ENCODE data around the gene WWC1.

Gene WWC1

DNA sequence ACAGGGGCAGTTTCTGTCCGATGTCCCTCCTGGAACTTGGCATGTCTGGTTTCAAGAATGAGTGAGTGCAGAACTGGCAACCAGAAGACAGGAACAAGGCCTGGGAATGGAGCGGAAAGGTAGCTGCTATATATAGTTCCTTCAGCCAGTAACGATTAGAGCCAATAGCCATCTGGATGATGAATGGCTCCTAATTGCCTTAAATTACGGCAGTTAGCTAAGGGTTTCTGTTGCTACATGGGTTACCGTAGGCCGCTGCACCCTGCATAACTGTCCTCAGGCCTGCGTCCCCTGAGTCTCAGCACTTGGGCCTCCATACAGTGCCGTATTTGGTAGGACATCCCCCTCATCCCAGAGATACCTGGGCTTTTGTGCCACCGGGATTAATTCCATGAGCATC lies 29.4 kb downstream of the WWC1 start:
- TF ChIP-seq CTCF (IDR thresholded peaks at IDR 0.05), result no peak

- TF ChIP-seq CTCF (IDR thresholded peaks at IDR 0.05), result no peak
These were observed 33.6 kb downstream of the WWC1 start for GRCh38 chr5:168324859-168325630.

GRCh38 chr5:168327019-168327421 lies 35.6 kb downstream of the WWC1 start:
- no peak for TF ChIP-seq CTCF (IDR thresholded peaks at IDR 0.05)

- TF ChIP-seq CTCF (IDR thresholded peaks at IDR 0.05), result no peak
These were observed 36.0 kb downstream of the WWC1 start for GRCh38 chr5:168327451-168327850.

GRCh38 chr5:168327994-168328393 lies 36.5 kb downstream of the WWC1 start:
- no peak for TF ChIP-seq CTCF (IDR thresholded peaks at IDR 0.05)

GRCh38 chr5:168328814-168329213 lies 37.4 kb downstream of the WWC1 start:
- no peak for TF ChIP-seq CTCF (IDR thresholded peaks at IDR 0.05)

DNA sequence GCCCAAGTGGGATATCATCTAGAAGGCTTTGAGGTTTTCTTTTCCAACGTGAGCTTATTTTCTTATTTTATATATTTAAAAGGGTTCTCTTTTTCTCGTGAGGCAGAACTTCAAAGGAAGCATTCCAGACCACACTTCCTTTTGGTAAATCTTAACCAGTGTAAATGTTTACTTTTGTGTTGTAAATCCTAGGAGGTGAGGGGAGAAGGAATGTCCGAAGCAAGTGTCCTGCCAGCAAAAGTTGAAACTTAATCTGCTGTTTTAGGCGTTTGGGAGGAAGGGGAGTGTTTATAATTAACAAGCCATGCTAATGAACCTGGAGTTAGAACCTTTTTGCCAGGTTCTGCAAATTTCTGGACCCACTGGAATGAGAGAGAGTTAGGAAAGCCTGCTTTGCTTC lies 37.9 kb downstream of the WWC1 start:
- no peak for TF ChIP-seq CTCF (IDR thresholded peaks at IDR 0.05)

GRCh38 chr5:168332042-168332441 lies 40.6 kb downstream of the WWC1 start:
- no peak for TF ChIP-seq CTCF (IDR thresholded peaks at IDR 0.05)

All from LNCAP (cell line).